ENCODE results near the gene RPTOR. TPM values are rescaled to one million over a fixed set of nuclear protein-coding genes. Genes with fewer than 3 reads are reported as not detected.
"Not testable (repeated sequence)": the region's sequence is repeated elsewhere in the genome, so short reads cannot be mapped to it uniquely, and the experiment has no call there.

RPTOR gene, protein sequence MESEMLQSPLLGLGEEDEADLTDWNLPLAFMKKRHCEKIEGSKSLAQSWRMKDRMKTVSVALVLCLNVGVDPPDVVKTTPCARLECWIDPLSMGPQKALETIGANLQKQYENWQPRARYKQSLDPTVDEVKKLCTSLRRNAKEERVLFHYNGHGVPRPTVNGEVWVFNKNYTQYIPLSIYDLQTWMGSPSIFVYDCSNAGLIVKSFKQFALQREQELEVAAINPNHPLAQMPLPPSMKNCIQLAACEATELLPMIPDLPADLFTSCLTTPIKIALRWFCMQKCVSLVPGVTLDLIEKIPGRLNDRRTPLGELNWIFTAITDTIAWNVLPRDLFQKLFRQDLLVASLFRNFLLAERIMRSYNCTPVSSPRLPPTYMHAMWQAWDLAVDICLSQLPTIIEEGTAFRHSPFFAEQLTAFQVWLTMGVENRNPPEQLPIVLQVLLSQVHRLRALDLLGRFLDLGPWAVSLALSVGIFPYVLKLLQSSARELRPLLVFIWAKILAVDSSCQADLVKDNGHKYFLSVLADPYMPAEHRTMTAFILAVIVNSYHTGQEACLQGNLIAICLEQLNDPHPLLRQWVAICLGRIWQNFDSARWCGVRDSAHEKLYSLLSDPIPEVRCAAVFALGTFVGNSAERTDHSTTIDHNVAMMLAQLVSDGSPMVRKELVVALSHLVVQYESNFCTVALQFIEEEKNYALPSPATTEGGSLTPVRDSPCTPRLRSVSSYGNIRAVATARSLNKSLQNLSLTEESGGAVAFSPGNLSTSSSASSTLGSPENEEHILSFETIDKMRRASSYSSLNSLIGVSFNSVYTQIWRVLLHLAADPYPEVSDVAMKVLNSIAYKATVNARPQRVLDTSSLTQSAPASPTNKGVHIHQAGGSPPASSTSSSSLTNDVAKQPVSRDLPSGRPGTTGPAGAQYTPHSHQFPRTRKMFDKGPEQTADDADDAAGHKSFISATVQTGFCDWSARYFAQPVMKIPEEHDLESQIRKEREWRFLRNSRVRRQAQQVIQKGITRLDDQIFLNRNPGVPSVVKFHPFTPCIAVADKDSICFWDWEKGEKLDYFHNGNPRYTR (N-terminal part only)
- 7.0 and 9.1 TPM in 2 replicates for total RNA-seq (2014; rRNA removed; shearing (Covaris generic))

DNA sequence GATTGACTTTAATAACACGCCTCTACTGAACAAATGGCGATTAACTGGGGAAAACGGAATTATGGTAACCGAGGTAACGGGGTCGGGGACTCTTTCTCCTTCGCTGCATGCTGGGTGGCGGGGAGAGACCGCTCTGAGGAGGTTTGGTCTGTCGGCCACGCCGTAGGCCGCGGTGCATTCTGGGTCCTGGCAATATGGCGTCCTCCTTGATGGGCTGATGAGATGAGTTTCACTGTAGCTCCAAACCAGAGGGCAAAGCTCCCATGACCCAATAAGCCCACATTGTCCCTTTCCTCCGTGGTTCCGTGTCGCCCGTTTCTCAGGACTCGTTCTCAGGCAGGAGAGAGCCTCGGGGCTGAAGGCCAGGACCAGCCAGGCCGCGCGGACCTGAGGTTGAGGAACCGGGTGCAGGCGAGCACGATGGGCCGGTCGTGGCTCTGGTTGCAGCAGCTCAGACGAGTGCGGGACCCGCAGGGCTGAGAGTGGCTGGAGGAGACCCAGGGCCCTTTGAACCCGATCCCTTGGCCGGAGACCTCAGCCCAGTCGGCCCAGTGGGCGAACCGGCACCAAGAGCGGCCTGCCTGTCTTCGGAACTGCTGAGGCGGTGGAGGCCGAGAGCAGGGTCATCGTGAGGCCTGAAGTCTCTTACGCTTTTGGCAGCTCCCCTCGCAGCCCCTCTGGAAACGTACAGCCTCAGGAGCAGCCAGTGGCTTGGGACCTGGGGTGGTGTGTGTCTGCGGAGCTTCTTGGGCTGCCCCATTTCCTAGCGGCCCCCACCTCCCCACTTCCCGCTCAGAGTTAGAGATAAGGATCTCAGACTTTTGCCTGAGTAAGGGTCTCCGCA is at the start of gene RPTOR:
RPTOR (plus strand) TSS at position 184 of the 844 bp plus-strand sequence. CDS start 792 bp downstream, outside the sequence.
- peak; percentile 88 for DNase-seq (ENCODE audit: low read depth)

DNA sequence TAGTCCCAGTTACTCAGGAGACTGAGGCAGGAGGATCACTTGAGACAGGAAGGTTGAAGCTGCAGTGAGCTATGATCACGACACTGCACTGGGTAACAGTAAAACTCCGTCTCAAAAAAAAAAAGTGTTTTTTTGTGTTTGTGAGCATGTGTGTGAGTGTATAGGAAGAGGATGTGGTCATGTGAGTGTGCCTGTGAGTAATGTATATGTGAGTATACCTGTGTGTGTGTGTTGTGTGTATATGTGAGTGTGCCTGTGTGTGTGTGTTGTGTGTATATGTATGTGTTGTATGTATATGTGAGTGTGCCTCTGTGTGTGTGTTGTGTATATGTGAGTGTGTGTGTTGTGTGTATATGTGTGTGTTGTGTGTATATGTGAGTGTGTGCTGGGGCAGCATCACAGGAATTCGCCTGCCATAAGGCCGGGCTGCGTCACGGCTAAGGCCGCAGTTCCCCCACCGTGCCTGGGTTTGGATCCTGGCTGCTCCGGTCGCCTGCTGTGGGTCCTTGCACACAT is 46.9 kb upstream of the RPTOR start:
- no peak for DNase-seq (ENCODE audit: low read depth)

DNA sequence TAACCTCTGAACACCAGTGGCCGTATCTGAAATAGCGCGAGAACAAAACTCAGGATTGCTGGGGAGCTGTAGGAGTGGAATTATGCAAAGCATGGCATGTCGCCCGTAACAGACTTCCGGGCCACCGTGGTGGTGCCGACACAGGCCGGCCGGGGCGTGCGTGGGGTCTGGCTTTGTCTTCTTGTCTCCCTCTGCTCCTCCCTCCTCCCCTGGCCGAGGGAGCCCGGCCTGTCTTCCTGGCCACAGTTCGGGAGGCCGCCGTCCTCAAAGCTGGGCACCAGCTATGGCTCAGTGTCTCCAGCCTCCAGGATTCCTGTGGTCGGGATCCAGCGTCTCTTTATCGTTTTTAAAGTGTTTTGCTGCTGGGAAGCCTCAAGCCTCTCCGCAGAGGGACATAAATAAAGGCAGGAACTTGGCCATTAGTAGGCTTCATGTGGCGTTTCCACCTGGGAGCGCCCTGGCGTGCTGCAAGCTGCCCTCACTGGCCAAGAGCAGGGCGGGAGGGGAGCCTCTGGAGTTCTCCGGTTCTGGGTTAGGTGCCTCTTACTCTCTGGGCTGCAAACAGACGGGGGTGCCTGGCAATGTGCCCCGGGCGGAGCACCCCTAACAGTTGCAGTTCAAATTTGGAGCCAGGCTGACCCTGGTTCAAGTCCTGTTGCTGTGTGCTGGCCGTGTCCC is 46.3 kb upstream of the RPTOR start:
- peak; percentile 42 for DNase-seq (ENCODE audit: low read depth)

DNA sequence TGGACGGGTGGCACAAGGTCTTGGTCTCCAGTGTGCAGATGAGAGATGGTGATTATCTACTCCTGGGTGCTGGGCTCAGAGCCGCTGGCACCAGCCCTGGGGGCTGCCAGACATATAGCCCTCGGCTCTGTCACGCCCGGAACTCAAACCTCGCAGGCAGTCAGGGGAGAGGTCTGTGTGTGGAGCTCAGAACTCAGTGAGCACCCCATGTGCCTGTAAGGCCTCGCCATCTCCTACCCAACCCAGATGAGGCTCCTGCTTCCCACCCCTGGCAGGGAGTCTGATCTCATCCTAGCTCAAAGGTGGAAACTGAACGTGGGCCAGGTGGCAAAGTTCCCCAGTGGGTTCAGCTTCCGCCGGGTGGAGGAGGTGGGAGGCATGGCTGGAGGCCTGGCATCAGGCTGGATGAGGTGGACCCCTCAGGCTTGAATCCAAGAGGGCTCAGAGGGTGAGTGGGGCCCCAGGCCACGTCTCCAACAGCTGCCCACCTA is 45.7 kb upstream of the RPTOR start:
- no peak for DNase-seq (ENCODE audit: low read depth)

DNA sequence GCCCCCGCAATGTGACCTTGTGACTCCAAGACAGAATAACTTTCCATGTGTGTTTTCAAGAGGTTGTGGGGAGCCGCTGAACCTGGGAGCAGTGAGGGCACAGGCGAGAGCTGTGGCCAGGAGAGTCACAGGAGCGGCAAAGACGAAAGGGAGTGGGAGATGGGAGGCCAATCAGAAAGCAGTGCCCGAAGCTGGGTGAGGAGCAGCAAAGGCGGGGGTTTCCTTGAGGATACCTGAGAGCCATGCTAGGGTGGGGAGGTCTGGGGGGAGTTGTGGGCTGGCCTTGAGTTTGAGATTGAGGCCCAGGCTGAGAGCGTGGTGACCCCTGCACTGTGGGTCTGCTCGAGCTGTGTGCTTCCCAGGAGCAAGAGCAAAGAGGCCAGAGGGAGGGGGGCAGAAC is 45.1 kb upstream of the RPTOR start:
- DNase-seq (ENCODE audit: low read depth), result no peak

DNA sequence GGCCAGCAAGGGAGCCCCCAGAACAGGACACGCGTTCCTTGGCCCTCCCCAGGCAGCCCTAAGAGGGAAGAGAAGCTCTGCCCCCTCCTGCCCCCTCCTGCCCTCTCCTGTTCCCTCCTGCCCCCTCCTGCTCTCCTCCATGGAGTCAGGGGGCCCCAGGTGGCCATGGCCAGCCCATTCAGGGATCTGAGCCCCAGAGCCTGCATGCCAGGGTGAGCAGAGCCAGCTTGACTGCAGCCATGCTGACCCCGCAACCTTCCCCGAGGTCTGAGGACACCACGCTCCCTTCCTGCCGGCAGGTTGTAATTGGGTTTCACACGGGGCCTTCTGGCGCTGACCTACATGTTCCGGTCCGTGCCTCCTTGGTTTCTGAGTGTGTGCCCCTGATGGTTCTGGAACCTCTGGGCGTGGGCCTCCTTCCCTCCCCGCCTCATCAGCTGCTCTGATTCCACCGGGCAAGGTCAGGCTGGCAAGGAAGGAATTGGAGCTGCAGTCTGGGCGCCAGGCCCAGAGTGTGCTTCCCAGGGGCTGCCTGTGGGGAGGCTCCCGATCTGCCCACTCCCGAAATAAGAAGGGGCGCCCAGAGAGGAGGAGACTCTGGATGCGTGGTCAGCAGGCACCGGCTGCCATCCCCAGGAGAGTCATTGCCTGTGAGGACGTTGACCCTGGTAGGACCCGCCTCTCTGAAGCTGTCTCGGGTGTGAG is 44.5 kb upstream of the RPTOR start:
- DNase-seq (ENCODE audit: low read depth), result no peak

DNA sequence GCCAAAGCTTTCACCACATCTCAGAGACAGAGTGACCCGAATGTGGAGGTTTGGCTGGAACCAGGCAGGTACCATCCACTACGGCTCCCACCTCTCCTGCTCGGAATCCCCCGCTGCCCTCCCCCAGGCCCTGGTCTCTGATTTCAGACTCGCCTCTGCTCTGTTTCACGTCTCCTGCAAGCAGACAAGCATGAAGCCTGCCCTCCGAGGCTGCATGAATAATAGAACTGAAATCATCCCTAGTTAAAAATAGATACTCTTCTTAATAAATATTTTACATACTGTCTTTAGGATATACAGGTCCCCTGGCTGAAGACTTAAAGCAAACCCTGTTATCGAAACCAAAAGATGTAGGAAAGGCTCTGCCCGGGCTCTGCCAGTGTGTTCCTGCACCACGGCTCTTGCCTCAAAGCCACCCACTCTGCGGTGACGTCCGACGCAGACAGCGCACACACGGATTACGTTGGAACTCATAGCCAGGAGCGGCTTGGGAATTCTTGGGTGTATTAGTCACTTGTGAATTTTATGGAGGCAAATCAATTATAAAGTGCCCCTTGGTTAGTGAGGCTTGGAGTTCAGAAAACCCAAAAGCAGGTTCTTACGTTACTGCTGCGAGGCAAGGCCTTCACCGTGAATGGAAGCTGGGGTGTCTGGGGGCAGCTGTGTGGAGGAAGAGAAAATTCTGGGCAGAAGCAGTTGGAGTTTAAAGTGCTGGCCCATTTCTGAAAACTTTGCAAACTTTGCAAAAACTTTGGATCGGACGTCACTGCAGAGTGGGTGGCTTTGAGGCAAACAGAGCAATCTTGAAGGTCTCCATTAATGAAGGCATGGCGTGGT is 42.7 kb upstream of the RPTOR start:
- DNase-seq (ENCODE audit: low read depth), result no peak

DNA sequence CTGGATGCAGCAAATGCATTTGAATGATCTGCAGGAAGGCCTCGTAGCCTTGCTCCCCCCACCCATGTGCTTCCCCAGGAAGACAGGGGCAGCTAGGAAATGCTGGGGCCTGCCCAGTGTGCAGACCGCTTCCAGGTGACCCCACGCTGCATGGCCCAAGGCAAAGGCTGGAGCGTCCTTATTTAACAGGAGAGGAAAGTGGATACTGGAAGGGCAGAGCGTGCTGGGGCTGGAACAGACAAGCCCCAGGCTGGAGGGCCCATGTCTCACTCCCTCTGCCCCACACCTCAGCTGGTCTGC is 42.1 kb upstream of the RPTOR start:
- DNase-seq (ENCODE audit: low read depth), result no peak

DNA sequence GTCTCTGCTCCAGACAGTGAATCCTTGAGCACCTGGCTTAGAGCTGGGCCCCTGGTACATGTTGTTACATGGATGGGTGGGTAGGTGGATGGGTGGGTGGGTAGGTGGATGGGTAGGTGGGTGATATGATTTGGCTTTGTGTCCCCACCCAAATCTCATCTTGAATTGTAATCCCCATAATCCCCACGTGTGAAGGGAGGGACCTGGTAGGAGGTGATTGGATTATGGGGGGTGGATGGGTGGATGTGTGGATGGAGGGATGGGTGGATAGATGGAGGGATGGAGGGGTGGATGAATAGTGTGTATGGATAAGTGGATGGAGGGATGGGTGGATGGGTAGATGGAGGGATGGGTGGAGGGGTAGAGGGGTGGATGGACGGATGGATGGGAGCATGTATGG is 41.6 kb upstream of the RPTOR start:
- DNase-seq (ENCODE audit: low read depth), result no peak

DNA sequence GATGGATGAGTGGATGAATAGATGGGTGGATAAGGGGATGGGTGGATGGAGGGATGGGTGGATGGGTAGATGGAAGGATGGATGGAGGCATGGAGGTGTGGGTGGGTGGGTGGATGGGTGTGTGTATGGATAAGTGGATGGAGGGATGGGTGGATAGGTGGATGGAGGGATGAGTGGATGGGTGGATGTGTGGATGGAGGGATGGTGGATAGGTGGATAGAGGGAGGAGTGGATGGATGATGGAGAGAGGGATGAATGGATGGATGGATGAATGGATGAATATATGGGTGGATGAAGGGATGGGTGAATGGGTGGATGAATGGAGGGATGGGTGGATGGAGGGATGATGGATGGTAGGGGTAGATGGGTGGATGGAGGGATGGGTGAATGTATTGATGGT is 40.7 kb upstream of the RPTOR start:
- DNase-seq (ENCODE audit: low read depth), result no peak

DNA sequence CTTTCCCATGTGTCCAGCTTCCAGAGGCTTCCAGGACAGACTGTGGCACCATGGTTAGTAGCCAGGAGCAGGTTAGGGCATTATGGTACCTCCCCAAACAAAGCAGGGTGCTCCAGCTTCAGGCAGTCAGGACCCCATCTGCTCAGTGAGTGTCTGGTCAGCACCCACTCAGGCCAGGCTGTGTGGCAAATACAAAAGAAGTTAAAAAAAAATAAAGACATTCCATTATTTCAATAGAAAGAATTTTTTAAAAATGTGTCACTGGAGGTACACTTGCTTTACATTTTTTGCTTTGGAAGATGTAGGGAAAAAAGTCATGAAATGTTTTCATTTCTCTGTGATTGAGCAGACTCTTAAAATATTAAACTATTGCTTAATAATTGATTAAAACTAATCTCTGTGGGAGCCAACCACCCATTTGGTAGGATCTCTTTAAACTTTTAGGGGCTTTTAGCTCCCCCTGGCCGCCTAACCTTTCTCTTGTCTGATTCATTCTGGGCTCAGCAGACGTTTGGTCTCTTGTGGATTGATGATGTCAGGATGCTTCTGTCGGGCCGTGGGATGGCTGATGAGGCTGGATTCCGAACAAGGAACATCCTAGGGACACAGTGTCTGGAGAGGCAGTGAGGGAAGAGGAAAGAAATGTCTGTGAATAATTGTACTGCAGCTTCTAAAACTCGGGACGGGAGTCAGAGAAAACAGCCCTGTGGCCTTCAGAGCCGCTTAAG is 39.8 kb upstream of the RPTOR start:
- peak; percentile 32 for DNase-seq (ENCODE audit: low read depth)

DNA sequence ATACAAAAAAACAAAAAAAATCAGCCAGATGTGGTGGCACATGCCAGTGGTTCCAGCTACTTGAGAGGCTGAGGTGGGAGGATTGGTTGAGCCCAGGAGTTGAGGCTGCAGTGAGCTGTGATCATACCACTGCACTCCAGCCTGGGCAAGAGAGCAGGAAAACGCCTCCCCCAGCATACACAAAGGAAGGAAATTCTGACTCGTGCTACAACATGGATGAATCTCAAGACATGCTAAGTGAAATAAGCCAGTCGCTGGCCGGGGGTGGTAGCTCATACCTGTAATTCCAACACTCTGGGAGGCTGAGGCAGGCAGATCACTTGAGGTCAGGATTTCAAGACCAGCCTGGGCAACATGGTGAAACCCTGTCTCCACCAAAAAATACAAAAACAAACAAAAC is 37.5 kb upstream of the RPTOR start:
- DNase-seq (ENCODE audit: low read depth), result not testable (repeated sequence)

DNA sequence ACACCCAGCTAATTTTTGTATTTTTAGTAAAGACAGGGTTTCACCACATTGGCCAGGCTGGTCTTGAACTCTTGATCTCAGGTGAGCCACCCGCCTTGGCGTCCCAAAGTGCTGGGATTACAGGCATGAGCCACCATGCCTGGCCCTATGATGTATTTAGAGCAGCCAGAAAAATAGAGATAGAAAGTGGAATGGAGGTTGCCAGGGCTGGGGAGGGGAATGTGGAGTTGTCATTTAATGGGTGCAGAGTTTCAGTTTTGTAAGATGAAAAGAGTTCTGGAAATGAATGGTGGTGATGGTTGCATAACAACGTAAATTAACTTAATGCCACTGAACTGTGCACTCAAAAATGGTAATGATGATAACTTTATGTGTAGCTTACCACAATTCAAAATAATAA is 36.7 kb upstream of the RPTOR start:
- DNase-seq (ENCODE audit: low read depth), result no peak

DNA sequence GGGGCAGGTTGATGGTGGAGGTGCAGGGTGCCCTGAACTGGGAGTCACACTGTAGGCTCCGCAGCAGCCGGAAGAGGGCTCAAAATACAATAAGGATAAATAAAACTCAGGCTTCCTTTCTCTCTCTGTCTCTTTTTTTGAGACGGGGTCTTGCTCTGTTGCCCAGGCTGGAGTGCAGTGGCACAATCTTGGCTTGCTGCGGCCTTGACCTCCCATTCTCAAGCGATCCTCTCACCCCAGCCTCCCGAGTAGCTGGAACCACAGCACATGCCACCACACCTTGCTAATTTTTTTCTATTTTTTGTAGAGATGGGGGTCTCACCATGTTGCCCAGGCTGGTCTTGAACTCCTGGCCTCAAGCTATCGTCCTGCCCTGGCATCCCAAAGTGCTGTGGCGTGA is 35.3 kb upstream of the RPTOR start:
- no peak for DNase-seq (ENCODE audit: low read depth)

DNA sequence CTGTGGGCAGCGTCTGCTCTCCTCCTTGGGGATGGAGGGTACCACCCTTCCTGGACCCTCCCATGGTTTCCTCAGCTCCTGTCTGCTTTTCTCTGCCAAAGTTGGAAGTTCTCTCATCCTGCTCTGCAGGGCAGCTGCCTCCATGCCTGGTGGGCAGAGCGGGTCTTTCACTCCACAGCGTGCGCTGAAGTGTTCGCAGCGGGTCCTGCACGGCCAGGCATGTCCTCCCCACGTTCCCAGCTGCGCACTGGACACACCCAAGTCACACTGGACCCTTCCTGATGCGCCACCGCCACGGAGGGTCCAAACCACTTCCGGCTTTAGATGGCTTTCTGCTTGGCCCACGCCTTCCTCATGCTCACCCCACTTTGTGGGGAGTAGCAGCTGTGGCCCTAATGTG is 34.5 kb upstream of the RPTOR start:
- no peak for DNase-seq (ENCODE audit: low read depth)

DNA sequence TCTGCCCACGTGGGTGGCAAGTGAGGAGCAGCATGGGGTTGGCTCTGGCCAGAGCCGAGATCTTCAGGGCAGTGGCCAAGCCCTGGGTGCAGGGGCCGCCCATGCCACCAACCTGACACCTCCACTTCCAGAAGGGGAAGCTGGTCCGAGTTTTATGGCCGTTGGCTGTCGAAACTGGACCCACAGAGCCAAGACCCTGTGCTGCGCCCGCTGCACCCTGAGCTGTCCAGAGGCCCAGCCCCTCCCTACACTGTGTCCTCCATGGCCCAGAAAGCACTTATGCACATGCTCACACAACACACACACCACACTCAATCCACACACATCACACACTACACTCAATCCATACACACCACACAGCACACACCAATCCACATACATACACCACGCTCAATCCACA is 33.9 kb upstream of the RPTOR start:
- no peak for DNase-seq (ENCODE audit: low read depth)

DNA sequence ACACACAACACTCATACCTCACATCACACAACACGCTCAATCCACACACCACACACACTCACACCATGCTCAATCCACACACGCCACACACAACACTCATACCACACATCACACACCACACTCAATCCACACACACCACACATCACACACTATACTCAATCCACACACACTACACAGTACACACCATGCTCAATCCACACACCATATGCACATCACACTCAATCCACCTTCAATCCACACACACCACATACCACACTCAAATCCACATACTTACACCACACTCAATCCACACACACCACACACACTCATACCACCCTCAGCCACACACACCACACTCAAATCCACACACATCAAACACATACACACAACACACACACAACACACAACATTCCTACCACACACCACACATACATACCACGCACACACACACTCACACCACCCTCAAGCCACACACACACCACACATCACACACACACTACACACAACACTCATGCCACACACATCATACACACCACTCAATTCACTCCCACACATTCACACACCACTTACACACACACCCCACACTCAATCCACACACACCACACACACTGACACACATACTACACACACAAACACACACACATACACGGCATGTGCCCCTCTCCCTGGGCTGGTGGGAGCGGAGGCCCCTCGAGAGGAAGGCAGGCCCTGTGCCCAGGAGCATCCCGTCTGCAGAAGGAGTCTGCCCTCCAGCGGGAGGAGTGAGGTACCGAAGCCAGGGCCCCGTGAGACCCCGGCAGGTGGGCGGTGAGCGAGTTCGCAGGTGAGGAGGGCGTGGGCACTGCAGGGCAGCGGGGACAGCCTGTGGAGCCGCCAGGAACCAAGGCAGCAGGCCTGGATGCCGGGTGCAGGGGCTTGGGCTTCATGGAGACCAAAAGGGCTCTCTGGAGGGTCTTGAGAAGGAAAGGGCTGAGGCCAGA is 33.1 kb upstream of the RPTOR start:
- no peak for DNase-seq (ENCODE audit: low read depth)

All from Daoy (cell line).